HepG2 (cell line): ENCODE measurements around the gene PFDN5. TPM values are rescaled to one million over a fixed set of nuclear protein-coding genes. Genes with fewer than 3 reads are reported as not detected.

Source experiments
- AHR ChIP-seq: IDR thresholded peaks from 2 replicates; pipeline ENCODE4 v1.6.1; 2018; ENCODE audit warnings: missing genetic modification reagents, missing compliant biosample characterization
- CREBL2 ChIP-seq: sonication (generic); formaldehyde crosslinking; IDR thresholded peaks from 2 replicates; pipeline ENCODE4 v1.8.1; 2023; ENCODE audit warnings: missing genetic modification reagents, mild to moderate bottlenecking, borderline replicate concordance
- IRF2 ChIP-seq: IDR thresholded peaks from 2 replicates; pipeline ENCODE4 v1.6.1; 2018; ENCODE audit warnings: missing genetic modification reagents, missing compliant biosample characterization
- KLF11 ChIP-seq: IDR thresholded peaks from 2 replicates; pipeline ENCODE4 v1.6.1; 2016; ENCODE audit warnings: missing compliant biosample characterization
- MEF2D ChIP-seq: sonication (generic); formaldehyde crosslinking; IDR thresholded peaks from 2 replicates; pipeline ENCODE4 v1.5.1; 2020; ENCODE audit warnings: mild to moderate bottlenecking, missing genetic modification reagents
- NCOA2 ChIP-seq: sonication (generic); formaldehyde crosslinking; IDR thresholded peaks from 2 replicates; pipeline ENCODE4 v1.8.0; 2022; ENCODE audit warnings: inconsistent platforms
- NFE2L2 ChIP-seq: fragments of 150-350 bp; IDR thresholded peaks from 2 replicates; pipeline ENCODE4 v1.6.1; 2014; ENCODE audit warnings: low read length
- PAX8 ChIP-seq: sonication (generic); formaldehyde crosslinking; IDR thresholded peaks from 2 replicates; pipeline ENCODE4 v1.8.0; 2022; ENCODE audit warnings: mild to moderate bottlenecking, missing genetic modification reagents, borderline replicate concordance
- POGZ ChIP-seq: sonication (generic); formaldehyde crosslinking; IDR thresholded peaks from 2 replicates; pipeline ENCODE4 v1.4.0; 2020; ENCODE audit warnings: mild to moderate bottlenecking, missing genetic modification reagents
- POLR2AphosphoS2 ChIP-seq: IDR thresholded peaks from 2 replicates; pipeline ENCODE4 v1.6.1; 2011; ENCODE audit warnings: low read depth, low read length, improper control_type of control experiment
- PRDM15 ChIP-seq: sonication (generic); formaldehyde crosslinking; IDR thresholded peaks from 2 replicates; pipeline ENCODE4 v1.4.0; 2020; ENCODE audit warnings: missing genetic modification reagents
- RFXANK ChIP-seq: IDR thresholded peaks from 2 replicates; pipeline ENCODE4 v1.6.1; 2016
- RXRA ChIP-seq: sonication (generic); formaldehyde crosslinking; IDR thresholded peaks from 2 replicates; pipeline ENCODE4 v1.5.1; 2020; ENCODE audit warnings: missing genetic modification reagents
- SIX1 ChIP-seq: sonication (generic); formaldehyde crosslinking; IDR thresholded peaks from 2 replicates; pipeline ENCODE4 v1.4.0; 2020; ENCODE audit warnings: missing genetic modification reagents, borderline replicate concordance
- SP5 ChIP-seq: IDR thresholded peaks from 2 replicates; pipeline ENCODE4 v1.6.1; 2016; ENCODE audit warnings: low read depth, borderline replicate concordance
- ZNF263 ChIP-seq: sonication (generic); formaldehyde crosslinking; IDR thresholded peaks from 2 replicates; pipeline ENCODE4 v1.4.0; 2020; ENCODE audit warnings: missing genetic modification reagents
- ZNF33B ChIP-seq: sonication (generic); formaldehyde crosslinking; IDR thresholded peaks from 2 replicates; pipeline ENCODE4 v1.5.1; 2020; ENCODE audit warnings: mild to moderate bottlenecking, missing genetic modification reagents
- ZNF382 ChIP-seq: sonication (generic); formaldehyde crosslinking; IDR thresholded peaks from 2 replicates; pipeline ENCODE4 v1.5.0; 2020; ENCODE audit warnings: missing genetic modification reagents, mild to moderate bottlenecking, borderline replicate concordance
- ZNF580 ChIP-seq: IDR thresholded peaks from 2 replicates; pipeline ENCODE4 v1.6.1; 2016; ENCODE audit warnings: low read depth, borderline replicate concordance
- polyA plus RNA-seq, 8 experiments: library from polyadenylated mRNA; depleted of rRNA in 3 of 8; stranded (reverse) in 7 of 8; unstranded in 1 of 8; fragments of >200 nt; fragmentation: Illumina TruSeq in 4 of 8; extraction: Trizol in 4 of 8; gene quantifications; 2 replicates each; pipeline versions ENCODE4 v1.2.1 to v1.2.3, GENCODE V29; 2011 to 2016; ENCODE audit warnings: low read depth in 4 of 8, missing spikeins in 1 of 8, mixed read lengths in 1 of 8; ENCODE audit not compliant: insufficient read depth in 1 of 8
- total RNA-seq, 5 experiments: library from RNA; depleted of rRNA; stranded (reverse); fragments of >200 nt; fragmentation: Illumina TruSeq; extraction: Trizol; gene quantifications; 2 replicates each; pipeline ENCODE4 v1.2.3, GENCODE V29; 2016; ENCODE audit warnings: low read depth in 1 of 5
- TF ChIP-seq, protein P1 (sequence below): sonication (generic); formaldehyde crosslinking; IDR thresholded peaks from 2 replicates; pipeline ENCODE4 v1.4.0; 2020; ENCODE audit warnings: missing genetic modification reagents
- TF ChIP-seq, protein P2 (sequence below), 2 experiments: sonication (generic) in 1 of 2; formaldehyde crosslinking in 1 of 2; IDR thresholded peaks; 2 replicates each; pipeline versions ENCODE4 v1.4.0 to v1.6.1; 2018 to 2020; ENCODE audit warnings: missing genetic modification reagents in 2 of 2, borderline replicate concordance in 1 of 2, low read depth in 1 of 2, mild to moderate bottlenecking in 1 of 2, missing biosample characterization in 1 of 2
- TF ChIP-seq, protein P3 (sequence below): sonication (generic); formaldehyde crosslinking; IDR thresholded peaks from 2 replicates; pipeline ENCODE4 v1.5.1; 2020; ENCODE audit warnings: missing genetic modification reagents, mild to moderate bottlenecking, borderline replicate concordance

PFDN5 gene
- total and polyA plus RNA-seq, 2 of the 13 experiments (the other 11 are each of a cell fraction or from before 2014, with no cell fraction given) = 449 to 462 TPM

GRCh38 chr12:53267999-53268629 is 27.2 kb upstream of the PFDN5 start, which contains the start of gene ESPL1 (continued):
- TF ChIP-seq ZNF263 (CRISPR knock-in tag) (0 out of 2 replicates have a peak, but pooled peaks have one; percentile 34), IRF2 (peak; percentile 70), POGZ (CRISPR knock-in tag) (no peak), AHR (peak; percentile 74; the same call in 1 of the 2 replicates), MEF2D (CRISPR knock-in tag) (no peak), RXRA (CRISPR knock-in tag) (peak; percentile 62), RFXANK (CRISPR knock-in tag) (0 out of 2 replicates have a peak, but pooled peaks have one; percentile 29), SP5 (CRISPR knock-in tag) (no peak), KLF11 (CRISPR knock-in tag) (no peak), SIX1 (no peak), ZNF580 (0 out of 2 replicates have a peak, but pooled peaks have one; percentile 39), ZNF382 (CRISPR knock-in tag) (no peak), NFE2L2 (no peak), NCOA2 (CRISPR knock-in tag) (0 out of 2 replicates have a peak, but pooled peaks have one; percentile 21), ZNF33B (CRISPR knock-in tag) (no peak), POLR2AphosphoS2 (no peak), PRDM15 (CRISPR knock-in tag) (no peak), PAX8 (CRISPR knock-in tag) (0 out of 2 replicates have a peak, but pooled peaks have one; percentile 30), CREBL2 (CRISPR knock-in tag) (no peak)
- TF ChIP-seq, protein P1, sequence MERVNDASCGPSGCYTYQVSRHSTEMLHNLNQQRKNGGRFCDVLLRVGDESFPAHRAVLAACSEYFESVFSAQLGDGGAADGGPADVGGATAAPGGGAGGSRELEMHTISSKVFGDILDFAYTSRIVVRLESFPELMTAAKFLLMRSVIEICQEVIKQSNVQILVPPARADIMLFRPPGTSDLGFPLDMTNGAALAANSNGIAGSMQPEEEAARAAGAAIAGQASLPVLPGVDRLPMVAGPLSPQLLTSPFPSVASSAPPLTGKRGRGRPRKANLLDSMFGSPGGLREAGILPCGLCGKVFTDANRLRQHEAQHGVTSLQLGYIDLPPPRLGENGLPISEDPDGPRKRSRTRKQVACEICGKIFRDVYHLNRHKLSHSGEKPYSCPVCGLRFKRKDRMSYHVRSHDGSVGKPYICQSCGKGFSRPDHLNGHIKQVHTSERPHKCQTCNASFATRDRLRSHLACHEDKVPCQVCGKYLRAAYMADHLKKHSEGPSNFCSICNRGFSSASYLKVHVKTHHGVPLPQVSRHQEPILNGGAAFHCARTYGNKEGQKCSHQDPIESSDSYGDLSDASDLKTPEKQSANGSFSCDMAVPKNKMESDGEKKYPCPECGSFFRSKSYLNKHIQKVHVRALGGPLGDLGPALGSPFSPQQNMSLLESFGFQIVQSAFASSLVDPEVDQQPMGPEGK = peak; percentile 47; the same call in 1 of the 2 replicates
- TF ChIP-seq, protein P2, sequence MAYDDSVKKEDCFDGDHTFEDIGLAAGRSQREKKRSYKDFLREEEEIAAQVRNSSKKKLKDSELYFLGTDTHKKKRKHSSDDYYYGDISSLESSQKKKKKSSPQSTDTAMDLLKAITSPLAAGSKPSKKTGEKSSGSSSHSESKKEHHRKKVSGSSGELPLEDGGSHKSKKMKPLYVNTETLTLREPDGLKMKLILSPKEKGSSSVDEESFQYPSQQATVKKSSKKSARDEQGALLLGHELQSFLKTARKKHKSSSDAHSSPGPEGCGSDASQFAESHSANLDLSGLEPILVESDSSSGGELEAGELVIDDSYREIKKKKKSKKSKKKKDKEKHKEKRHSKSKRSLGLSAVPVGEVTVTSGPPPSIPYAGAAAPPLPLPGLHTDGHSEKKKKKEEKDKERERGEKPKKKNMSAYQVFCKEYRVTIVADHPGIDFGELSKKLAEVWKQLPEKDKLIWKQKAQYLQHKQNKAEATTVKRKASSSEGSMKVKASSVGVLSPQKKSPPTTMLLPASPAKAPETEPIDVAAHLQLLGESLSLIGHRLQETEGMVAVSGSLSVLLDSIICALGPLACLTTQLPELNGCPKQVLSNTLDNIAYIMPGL (CRISPR knock-in tag; IDR thresholded peaks at IDR 0.05; ENCODE audit: borderline replicate concordance in 1 of 2, low read depth in 1 of 2) = peak; percentile 74 to 80; a peak in 3 of 4 replicates
- TF ChIP-seq, protein P3, sequence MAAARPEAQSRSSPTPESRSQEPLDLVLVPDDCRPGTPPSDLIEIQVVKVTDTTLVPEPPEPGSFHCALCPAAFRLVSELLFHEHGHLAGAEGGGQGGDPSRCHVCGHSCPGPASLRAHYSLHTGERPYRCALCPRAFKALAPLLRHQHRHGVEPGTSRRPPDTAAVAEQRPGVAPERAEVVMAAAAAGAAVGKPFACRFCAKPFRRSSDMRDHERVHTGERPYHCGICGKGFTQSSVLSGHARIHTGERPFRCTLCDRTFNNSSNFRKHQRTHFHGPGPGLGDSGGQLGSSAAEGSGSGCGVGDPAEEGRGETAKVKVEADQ (CRISPR knock-in tag) = no peak
